Medulla oblongata (tissue), 1 donor: ENCODE data around the gene GLIS1.

Experiments
- DNase-seq: peaks from one replicate; pipeline ENCODE4 v3.0.0-alpha.2; 2015; ENCODE audit errors: extremely low spot score

Gene GLIS1

DNA sequence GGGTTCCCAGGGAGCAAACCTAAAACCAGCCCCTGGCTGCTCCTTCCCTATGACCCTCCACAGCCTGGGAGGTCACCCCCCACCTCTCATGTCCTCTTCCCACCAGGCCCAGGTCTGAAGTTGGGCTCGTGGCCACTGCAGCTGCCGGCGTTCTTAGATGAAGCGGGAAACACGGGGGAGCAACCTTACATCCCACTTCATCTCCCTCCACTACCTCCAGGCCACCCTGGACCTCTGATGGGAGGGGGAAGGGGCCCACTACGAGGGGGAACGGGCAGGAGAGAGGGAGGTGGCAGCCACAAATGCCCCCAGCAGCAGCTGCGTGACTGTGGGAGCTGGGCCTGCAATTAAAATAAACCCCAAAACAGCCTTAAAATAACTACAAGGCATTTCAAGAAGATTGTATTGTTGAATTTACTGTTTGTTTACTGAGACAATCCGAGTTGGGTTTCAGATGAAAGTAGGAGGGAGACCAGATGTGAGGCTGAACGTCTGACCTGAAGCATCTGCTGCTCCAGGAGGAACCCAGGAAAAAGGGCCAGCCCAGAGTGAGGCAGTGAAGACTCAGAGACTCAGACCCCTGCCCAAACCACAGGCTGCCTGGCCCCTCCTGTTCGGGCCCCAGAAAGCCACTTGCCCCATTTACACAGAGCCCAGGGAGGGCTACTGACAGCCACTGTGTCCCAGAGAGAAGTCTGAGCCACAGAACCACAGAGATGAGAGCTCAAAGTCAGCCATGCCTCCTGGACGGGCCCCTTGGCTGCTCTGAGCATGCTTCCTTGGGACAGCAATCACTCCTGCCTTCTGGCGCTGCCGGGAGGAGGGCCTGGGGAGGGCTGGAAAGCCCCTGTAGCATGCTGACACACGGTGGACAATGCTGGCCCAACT is 59.8 kb downstream of the GLIS1 start:
- DNase-seq, result no peak

DNA sequence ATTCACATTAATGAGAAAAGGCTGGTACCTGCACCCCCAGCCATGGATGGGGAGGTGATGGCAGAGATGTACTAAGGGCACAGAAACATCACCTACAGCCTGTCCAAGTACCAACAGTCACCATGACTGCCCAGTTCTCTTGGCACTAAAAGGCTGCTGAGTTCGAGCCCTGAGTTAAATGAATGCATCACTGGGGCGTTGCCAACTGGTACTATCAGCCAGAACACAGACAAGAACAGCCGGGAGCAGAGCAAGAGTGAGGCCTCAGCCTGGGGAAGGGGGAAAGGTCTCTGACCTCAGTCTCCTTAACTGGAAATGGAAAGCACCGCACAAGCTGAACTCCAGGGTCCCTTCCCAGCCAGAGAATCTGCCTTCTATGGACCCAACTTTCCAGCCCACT is 60.5 kb downstream of the GLIS1 start:
- DNase-seq, result peak; percentile 53

DNA sequence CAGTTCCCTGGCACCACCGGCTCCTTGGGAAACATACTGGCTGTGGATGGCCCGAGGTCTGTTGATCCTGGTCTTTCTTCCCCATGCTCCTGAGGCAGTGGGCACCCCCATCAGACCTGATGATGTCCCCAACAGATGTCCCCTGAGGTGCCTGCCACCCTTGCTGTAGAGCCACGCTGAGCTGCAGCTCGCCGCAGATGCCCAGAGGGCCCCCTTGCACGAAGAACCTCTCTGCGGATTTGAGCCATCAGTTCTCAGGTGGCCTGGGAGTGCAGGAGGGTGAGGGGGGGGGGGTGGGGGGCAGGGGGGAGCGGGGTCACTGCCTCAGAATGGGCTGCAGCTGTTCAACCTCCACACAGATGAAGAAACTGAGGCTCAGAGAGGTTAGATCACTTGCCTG is 60.9 kb downstream of the GLIS1 start:
- DNase-seq, result no peak

DNA sequence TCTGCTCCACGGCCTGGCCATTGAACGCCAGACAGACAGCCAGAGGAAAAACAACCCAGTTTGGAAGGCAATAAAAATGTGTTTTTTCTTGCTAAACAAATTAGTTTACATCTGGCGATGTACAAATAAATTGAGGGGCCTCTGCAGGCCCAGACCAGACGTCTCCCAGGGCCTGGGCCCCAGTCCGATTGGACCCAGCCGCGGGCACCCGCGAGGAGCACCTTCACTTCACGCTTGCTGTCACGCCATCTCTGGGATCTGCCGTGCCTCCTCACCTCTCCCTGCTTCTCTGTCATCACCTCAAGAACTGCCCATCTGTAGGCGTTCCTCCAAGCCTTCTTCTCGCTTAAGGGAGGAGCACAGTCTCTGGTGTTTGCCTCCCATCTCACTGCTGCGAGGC is 61.5 kb downstream of the GLIS1 start:
- no peak for DNase-seq

DNA sequence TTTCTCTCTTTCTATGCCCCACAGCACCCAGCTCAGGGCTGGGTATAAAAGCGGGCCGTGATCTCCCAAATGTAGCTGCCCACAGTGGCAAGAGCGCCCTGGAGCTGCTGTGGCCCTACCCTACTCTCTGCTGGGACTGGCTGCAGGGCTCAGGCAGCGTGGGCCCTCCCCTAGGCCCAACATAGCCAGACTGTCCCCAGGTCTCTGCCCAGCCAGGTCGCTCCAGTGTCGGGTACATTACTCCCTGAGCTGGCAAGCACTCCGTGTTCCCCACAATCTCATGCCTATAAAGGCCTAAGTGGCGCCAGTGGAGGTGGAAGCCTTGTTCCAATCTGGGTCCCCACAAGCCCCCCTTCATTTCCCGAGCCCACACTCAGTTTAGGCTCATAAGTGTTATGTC is 66.2 kb downstream of the GLIS1 start:
- no peak for DNase-seq

DNA sequence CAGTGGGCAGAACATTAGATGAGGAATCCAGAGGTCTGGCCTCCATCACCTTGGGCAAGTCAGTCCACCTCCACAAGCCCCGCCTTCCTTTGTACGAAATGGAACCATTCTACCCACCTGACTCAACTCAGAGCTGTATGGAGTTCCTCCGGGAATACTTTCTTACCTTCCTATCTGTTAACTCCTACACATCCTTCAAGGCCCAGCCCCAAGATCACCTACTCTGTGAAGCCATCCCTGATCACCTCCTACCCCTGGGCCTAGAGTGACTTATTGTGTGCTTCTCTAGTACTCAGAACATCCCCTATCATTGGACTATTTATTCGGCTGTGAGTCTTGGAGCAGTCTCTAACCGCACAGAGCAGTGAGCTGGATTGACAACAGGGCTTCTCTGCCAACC is 66.7 kb downstream of the GLIS1 start:
- no peak for DNase-seq

DNA sequence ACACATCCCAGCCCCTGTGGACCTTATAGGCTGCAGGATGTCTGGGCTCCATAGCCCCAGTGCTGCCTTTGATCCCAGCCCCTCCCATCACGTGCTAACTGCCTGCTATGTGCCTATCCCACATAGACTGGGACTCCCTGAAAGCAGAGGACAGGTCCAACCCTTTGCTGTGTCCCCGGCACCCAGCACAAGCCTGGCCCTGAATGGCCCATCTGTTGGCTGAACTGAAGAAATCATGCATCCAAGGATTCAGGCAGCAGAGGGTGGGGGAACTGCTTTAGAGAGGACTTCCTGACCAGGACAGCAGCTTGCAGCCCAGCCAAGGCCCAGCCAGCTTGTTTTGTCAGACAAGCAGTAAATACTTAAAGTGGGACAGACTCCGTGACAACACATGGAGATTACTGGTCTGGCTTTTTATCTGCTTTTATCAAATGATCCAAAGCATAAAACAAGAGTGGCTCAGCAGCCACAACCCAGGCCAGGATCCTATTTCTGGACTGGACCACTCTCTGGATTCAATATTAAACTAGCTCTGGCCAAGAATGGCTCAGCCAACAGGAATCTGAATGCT is 69.3 kb downstream of the GLIS1 start:
- DNase-seq, result no peak

DNA sequence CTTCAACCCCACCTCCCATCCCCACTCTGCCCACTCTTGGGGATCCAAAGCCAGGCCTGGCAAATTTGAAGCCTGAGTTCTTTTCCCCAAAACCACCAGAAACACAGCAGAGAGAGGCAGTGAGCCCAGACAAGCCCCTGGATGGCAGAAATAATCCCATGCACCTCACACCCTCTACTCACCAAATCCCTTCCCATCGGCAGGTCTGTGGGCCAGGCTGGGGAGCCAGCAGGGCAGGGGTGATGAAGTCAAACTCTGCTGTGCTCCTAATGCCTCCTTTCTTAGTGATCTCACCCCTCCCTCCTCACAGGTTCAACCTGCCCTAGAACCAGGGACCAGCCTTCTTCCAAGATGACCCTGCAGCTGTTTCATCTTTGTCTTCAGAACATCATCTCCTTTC is 72.4 kb downstream of the GLIS1 start:
- DNase-seq, result no peak

DNA sequence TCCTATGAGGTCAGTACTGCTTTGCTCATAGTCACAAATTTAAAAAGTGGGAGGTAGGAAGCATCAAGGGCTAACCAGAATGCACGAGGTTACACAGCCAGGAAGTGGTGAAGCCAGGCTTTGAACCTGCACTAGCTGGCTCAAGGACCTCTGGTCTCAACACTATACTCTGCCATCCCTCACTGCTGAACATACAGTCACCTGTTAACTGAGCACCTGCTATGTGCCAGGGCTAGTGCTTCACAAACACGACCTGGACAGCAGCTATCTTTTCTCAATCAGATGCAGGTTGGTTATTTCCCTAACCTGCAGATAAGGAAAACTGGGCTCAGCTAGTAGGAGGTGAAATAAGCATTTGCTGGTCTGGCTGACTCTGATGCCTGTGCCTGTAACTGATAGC is 73.0 kb downstream of the GLIS1 start:
- no peak for DNase-seq

DNA sequence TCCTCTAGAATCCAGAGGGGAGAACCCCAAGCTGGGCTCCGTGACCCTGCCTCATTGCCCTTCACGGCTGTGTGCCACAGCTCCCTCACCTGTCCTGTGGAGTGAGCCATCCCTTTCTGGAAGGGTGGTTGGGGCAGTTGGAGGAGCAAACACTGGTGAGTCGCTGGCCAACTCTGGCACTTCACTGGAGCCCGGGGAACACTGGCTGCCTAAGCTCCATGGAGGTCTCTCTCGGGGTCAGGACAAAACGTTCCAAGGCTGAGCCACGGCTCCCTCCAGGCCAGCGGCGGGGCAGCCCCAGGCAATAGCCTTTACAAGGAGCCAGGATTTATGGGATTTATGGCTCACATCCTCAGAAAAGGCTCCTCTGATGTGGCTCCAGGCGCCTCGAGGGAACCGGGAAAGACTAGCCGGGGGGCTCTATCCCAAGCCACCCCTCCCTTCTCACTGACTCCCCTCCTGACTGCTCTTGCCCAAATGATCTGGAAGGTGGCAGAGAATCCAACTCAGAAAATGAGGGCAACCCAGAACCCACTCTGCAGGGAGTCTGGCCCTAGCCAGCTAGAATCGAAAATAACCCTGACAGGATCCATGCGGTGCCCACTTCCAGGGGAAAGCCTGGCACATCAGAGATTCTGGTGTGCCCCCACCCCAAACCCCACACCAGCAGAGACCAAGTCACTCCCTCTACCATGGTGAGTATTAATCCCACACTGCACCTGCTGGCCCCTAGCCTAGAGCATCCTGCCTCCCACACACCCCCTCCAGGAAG is 75.2 kb downstream of the GLIS1 start:
- DNase-seq, result peak; percentile 12

DNA sequence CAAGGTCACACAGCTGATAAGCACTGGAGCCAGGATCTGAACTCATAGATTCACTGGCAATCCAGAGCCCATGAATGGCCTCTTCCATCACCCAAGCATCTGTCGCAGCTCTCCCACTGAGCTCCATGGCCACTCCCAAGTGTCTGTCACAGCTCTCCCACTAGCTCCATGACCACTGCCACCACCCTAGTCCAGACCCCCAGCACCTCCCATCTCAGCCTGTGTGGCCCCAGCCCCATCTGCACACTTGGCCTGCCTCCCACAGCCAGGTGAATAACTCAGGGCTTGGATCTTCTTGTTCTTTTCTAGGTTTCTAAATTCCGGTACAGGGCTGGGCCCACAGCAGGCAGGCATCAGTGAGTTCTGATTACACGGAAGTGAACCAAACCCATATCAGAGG is 76.0 kb downstream of the GLIS1 start:
- no peak for DNase-seq

DNA sequence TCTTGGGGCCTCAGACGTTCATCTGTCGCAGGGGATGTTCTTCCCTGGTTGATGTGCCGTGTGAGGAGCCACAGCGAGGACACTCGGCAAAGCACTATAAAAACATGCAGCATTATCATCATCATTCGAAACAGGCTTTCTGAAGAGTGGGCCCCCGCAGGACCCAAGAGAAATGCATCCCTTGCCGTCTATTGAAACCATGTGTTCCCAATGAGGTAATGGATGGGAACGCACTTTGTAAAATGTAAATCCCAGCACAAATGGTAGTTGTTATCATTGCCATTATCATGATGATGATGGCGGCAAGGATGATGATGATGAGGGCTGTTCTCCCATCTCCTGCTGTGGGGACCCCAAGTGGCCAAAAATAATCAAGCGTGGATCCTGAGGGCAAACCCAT is 76.8 kb downstream of the GLIS1 start:
- DNase-seq, result no peak

DNA sequence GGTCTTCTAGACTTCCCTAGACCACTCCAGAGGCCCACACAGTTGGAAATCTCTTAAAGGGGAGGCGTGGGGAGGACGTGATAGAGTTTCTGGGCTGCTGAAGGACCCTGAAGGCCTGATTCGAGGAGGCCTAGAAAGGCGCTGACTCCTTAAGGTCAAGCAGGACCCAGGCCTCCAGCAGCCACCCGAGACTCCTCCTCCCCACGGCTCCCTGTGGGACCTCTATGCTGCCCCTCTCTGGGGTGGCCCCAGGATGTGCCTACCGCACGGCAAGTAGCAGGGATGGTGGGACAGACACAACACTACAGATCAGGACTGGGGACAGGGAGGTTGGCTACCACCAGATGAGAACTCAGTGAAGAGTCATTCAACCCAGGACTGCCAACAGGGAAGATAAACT is 77.5 kb downstream of the GLIS1 start:
- no peak for DNase-seq

DNA sequence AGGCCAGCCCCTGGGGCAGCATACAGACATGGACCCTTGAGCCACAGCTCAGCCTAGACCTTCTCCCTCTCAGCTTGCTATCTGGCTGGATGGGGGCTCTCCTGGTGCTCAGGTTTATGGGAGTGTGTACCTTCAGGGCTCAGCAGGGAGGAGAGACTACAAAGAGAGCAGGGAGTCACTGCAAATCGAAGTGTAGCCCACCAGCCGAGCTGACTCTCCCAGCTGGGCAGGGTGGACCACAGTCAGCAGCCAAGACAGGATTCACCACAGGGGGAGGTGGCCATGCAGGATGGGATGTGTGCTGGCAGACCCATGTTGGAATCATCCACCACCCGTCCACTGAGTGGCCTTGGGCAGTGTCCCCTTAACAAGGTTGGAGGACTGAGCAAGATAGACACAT is 78.3 kb downstream of the GLIS1 start:
- DNase-seq, result no peak

DNA sequence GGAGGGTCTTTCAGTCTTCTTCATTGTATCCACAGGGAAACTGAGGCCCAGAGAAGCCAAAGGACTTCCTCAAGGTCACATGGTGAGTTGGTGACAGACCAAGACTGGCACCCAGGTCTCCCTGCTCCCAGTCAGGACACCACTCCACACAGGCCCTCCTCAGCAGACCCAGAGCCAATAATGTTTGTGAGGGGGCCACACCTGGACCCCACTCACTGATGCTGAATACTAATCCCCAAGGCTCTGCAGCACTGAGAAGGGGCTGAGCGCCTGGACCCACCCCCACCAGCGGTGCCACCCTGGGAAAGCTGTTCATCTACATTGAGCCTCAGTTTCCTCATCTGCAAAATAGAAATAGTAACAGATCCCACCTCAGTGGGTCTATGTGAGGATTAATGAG is 79.5 kb downstream of the GLIS1 start:
- no peak for DNase-seq

DNA sequence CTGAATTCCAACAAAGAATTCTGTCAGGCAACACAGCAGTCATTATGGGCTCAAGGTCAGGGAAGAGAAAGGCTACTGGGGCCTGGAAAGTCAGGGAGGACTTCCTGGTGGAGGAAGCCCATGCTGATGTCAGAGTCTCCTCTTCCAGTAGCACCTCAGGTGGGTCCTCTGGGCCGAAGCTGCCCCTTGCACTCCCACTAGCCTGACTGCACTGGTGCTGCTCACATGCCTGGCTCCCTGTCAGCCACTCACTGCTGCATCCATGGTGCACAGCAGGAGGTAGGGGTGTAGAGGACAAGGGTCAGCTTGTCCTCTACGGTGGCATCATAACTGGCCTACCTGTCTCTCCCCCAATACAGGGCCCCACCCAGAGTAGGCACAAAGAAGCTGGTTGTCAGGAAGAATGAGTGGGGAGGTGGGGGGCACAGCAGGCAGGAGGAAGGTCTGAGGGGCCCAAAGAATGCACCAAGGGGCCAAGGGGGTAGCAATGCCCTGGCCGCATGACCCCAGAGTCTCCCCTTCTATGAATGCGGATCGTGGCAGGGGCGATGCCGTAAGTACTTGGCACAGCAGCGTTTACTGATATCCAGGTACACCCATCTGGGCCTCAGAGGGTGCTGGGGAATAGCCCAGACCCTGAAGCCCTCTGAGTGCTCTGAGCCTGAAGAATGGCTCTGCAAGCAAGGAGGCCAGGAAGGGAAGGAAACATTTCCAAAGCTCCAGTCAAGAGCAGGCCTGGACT is 80.3 kb downstream of the GLIS1 start:
- no peak for DNase-seq

DNA sequence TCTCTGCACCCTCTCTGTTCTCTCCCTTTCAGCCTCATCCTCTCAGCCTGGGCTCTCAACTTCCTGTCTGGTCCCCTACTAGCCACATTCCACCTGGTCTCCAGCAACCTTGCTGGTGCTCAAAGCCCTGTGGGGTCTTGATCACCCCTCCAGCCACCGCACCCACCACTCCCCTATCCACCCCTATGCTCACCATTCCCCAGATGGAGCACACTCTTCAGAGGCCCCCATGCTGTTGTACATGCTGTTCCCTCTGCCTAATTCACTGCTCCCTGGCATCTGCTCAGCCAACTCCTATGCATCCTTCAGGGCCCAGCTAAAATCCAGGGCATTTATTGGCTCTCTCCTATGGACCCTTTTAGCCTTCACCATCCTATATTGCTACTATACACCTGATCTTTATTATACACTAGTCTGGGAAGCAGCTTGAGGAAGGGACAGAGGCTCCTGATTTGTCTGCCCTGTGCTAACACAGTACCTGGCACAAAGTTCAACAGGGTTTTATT is 81.0 kb downstream of the GLIS1 start:
- DNase-seq, result no peak

DNA sequence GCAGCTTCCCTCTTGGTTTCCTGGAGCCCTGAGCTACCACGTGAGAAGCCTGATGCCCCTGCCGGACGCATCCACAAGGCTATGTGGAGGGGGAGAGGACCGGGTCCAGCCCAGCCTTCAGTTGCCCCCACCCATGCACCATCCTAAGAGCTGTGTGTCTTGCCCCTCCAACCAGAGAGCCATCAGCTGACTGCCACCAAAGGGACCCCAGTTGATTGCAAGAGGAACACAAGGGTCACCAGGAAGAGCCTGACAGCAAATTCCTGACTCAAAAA is 81.5 kb downstream of the GLIS1 start:
- DNase-seq, result no peak

DNA sequence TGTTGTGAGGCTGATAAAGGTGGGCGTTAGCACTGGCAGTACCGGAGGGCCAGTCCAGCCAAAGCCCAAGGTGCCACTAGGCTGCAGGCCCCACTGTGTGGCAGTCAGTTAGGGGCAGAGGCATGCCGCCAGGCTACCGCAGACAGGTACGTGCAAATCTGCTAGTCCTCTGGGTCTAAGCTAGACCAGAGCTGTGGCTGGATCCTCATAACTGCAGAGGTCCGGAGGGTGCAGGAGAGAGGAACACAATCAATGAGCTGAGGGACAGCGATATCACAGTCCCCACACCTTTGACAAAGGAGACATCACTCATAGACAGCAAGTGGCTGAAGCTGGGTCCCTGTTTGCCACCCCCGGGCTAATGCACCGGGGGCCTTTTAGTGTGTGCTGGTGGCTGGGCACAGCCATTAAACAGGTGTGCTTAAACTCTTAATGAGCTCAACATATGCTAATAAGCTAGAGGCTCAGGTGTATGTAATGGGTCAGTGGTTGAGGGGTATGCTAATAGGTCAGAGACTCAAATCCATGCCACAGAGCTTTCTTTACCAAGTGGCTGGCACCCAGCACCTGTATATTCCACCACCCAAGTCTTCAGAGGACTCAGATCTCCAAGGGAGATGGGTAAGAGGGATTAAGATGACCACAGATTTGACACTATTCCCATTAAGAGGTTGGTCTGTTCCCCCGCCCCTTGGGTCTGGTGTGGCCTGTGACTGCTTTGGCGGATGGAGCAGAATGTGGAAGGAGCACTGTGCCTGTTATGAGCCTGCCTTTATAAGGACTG is 82.0 kb downstream of the GLIS1 start:
- DNase-seq, result peak; percentile 33

DNA sequence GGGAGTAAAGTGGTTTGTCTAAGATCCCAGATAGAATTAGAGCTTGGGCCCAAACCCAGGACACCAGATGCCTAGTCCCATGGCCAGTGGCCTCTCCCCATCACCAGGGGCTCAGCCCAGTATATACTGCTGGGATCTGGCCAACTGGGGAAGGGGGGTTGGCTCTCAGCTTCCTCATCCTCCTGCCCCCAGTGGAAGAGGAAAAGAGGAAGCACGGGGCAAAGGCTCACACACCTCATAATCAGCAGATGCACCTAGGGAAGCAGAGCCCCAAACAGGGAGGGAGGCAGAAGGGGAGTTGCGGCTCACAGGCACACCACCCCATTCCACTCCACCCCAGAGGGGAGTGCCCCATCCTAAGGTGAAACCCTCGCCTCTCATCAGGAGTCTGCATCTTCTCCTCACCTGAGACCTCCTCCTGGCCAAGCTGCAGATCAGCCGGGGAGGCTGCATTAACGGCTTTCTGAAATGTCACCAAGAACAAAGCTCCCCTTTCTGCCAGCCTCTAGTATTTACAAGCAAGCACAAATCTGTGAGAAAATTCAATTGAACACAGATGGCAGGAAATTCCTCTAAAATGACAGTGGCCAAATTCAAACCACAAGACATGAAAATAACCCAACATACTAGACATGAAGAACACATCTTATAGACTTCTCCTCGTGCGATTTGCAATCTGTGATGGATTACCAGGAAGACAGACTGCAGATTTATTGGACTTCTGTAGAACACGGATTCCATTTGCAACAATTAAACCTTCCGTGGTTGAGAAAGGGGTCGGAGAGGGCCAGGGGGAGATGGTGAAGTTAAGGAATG is 82.8 kb downstream of the GLIS1 start:
- no peak for DNase-seq
